ENCODE results near the gene AKAP13.

AKAP13 gene

GRCh38 chr15:85767785-85768529, 387.6 kb downstream of the AKAP13 start:
- H3K27ac ChIP-seq: no peak overlapping the region
- TF ChIP-seq ZFX (IDR thresholded peaks at IDR 0.05): no peak
- TF ChIP-seq, protein P1, sequence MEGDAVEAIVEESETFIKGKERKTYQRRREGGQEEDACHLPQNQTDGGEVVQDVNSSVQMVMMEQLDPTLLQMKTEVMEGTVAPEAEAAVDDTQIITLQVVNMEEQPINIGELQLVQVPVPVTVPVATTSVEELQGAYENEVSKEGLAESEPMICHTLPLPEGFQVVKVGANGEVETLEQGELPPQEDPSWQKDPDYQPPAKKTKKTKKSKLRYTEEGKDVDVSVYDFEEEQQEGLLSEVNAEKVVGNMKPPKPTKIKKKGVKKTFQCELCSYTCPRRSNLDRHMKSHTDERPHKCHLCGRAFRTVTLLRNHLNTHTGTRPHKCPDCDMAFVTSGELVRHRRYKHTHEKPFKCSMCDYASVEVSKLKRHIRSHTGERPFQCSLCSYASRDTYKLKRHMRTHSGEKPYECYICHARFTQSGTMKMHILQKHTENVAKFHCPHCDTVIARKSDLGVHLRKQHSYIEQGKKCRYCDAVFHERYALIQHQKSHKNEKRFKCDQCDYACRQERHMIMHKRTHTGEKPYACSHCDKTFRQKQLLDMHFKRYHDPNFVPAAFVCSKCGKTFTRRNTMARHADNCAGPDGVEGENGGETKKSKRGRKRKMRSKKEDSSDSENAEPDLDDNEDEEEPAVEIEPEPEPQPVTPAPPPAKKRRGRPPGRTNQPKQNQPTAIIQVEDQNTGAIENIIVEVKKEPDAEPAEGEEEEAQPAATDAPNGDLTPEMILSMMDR (conservative IDR thresholded peaks at IDR 0.05): no peak

DNA sequence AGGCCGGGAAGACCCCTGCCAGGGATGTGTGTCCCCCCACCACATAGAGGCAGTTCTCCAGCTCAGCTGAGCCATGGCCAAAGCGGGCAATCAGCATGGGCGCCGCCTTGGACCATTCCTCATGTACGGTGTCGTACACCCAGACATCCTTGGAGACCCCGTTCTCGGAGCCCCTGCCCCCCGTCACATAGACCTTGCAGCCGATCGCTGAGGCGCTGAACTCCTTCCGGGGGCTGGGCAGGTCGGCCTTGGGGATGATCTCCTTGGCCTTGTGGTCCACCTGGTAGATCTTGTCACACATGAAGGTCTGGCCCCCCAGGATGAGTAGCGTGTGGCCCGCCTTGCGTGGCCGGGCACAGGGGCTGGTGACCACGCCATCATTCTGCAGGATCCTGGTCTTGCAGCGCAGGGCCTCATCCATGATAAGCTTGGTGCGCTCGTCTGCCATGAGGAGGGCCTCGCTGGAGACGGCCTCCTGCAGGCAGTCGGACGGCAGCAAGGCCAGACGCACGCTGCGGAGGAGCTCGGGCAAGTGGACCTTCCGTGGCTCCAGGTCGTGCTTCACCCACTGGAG, 388.3 kb downstream of the AKAP13 start:
- no peak for TF ChIP-seq ZFX (IDR thresholded peaks at IDR 0.05)
- TF ChIP-seq, protein P1 (conservative IDR thresholded peaks at IDR 0.05): no peak
- H3K27ac ChIP-seq: no peak overlapping the region

DNA sequence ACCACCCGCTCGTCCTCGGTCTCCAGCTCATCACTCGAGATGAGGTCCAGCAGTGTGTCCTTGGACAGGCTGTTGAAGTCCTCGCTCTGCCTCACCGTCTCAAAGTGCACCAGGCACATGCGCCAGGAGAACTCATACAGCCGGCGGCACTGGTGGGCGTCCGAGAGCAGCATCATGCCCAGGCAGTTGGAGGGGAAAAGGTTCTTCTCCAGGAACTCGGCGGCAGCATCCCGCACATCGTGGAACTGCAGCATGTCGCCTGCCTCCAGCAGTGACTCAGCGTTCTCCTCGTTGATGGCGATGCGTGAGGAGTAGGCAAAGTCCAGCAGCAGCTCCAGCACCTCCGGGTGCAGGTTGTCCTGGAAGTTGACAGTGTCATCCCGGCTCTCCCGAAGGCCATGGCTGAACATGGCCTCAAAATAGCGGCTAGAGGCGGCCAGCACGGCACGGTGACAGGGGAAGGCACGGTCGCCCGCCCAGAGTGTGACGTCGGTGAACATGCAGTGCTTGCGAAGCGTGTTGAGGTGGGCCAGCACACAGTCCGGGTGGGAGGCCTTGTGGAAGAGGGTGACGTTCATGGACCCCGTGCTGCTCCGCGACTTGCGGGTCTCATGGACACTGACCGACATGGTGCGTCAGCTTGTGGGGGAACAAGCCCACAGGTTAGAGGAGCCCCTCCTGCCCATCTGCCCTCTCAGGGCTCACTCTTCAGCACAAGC, 388.9 kb downstream of the AKAP13 start:
- TF ChIP-seq, protein P1 (conservative IDR thresholded peaks at IDR 0.05): no peak
- no peak for TF ChIP-seq ZFX (IDR thresholded peaks at IDR 0.05)
- H3K27ac ChIP-seq: no peak overlapping the region

- TF ChIP-seq, protein P1 (conservative IDR thresholded peaks at IDR 0.05): no peak
- TF ChIP-seq ZFX (IDR thresholded peaks at IDR 0.05): no peak
- no peak overlapping the region for H3K27ac ChIP-seq
Observed at GRCh38 chr15:85770096-85771041, 390.0 kb downstream of the AKAP13 start.

- no peak overlapping the region for H3K27ac ChIP-seq
- TF ChIP-seq ZFX (IDR thresholded peaks at IDR 0.05): no peak
- TF ChIP-seq, protein P1 (conservative IDR thresholded peaks at IDR 0.05): no peak
Observed at GRCh38 chr15:85771271-85771670, 390.9 kb downstream of the AKAP13 start.

DNA sequence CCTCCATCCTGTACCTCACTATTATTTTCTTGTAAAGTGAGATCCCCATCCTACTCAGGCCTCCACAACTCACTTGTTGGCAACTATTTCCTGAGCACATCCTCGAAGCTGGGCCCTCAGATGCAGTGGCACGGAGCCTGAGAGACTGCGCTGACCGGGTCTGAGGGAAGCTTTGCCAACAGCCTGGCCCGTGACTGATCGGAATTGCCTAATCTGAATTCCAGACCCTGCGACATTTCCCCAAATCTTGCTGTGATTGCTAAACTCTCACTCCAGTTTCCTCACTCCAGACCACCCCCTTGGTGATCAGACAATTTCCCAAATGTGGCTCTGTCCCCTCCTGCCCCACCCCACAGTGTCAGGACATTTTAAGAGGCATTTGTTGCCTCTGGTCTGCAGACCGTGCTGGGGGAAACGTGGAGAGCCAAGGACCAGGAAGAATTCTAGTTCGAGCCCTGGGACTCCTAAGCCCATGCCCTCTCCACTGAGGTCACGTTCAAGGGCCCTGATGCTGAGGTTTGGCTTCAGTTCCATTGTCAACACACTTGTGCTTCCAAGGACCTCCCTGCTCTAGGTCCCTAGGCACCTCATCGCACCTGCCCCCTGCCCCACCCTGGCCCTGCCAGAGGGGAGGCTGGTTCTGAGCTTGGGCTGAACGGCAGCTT, 391.5 kb downstream of the AKAP13 start:
- no peak for TF ChIP-seq ZFX (IDR thresholded peaks at IDR 0.05)
- TF ChIP-seq, protein P1 (conservative IDR thresholded peaks at IDR 0.05): no peak
- H3K27ac ChIP-seq: no peak overlapping the region

All from C4-2B (cell line).